ENCODE results near the gene VWA5A.

GRCh38 chr11:124098141-124098540 is 17.1 kb upstream of the VWA5A start:
- TF ChIP-seq CTCF (conservative IDR thresholded peaks at IDR 0.05 in 1 of 2, IDR thresholded peaks at IDR 0.05 in 1 of 2; ENCODE audit: extremely low read depth in 1 of 2, insufficient read depth in 1 of 2, low read depth in 1 of 2, low read length in 2 of 2) (no peak), EZH2 (IDR thresholded peaks at IDR 0.05; ENCODE audit: borderline replicate concordance, low read length) (no peak)
